ENCODE measurements around the gene CDT1.

GRCh38 chr16:88846088-88846487, 42.5 kb downstream of the CDT1 start:
- no peak for TF ChIP-seq CTCF (conservative IDR thresholded peaks at IDR 0.05; ENCODE audit: low read depth, low read length)
- TF ChIP-seq EZH2 (IDR thresholded peaks at IDR 0.05; ENCODE audit: low read length, unreplicated experiment), result no peak

Measured in PC-3 (cell line).